GM18858 (cell line): ENCODE measurements around the gene FYCO1.

Experiments
- ATAC-seq: cut with Tn5 transposase; IDR thresholded peaks from one replicate; pipeline ENCODE4 v1.9.1; 2021; ENCODE audit not compliant: unreplicated experiment

The FYCO1 gene

GRCh38 chr3:45984331-45985312, 11.0 kb downstream of the FYCO1 start:
- no peak for ATAC-seq

- no peak for ATAC-seq
These were observed 11.9 kb downstream of the FYCO1 start for GRCh38 chr3:45983770-45984169.

GRCh38 chr3:45981346-45982074, 14.1 kb downstream of the FYCO1 start:
- no peak for ATAC-seq

- no peak for ATAC-seq
These were observed 14.8 kb downstream of the FYCO1 start for GRCh38 chr3:45980819-45981218.

- no peak for ATAC-seq
These were observed 15.3 kb downstream of the FYCO1 start for GRCh38 chr3:45980229-45980813.

- no peak for ATAC-seq
These were observed 16.2 kb downstream of the FYCO1 start for GRCh38 chr3:45979378-45979777.

- no peak for ATAC-seq
These were observed 17.4 kb downstream of the FYCO1 start for GRCh38 chr3:45978006-45978761.

- ATAC-seq, result no peak
These were observed 19.2 kb downstream of the FYCO1 start for GRCh38 chr3:45976191-45977091.

- ATAC-seq, result no peak
These were observed 19.9 kb downstream of the FYCO1 start for GRCh38 chr3:45975686-45976085.

- no peak for ATAC-seq
These were observed 20.9 kb downstream of the FYCO1 start for GRCh38 chr3:45974686-45975085.

- no peak for ATAC-seq
These were observed 22.9 kb downstream of the FYCO1 start for GRCh38 chr3:45972534-45973402.

GRCh38 chr3:45969953-45970352, 25.7 kb downstream of the FYCO1 start:
- ATAC-seq, result no peak

- no peak for ATAC-seq
These were observed 26.5 kb downstream of the FYCO1 start for GRCh38 chr3:45969116-45969515.

GRCh38 chr3:45968706-45969105, 26.9 kb downstream of the FYCO1 start:
- ATAC-seq, result no peak

- no peak for ATAC-seq
These were observed 27.5 kb downstream of the FYCO1 start for GRCh38 chr3:45968149-45968548.

- no peak for ATAC-seq
These were observed 27.9 kb downstream of the FYCO1 start for GRCh38 chr3:45967724-45968123.

- ATAC-seq, result no peak
These were observed 28.5 kb downstream of the FYCO1 start for GRCh38 chr3:45966950-45967640.

- ATAC-seq, result no peak
These were observed 29.2 kb downstream of the FYCO1 start for GRCh38 chr3:45966371-45966791.
